SK-N-SH treated with all-trans-retinoic acid at 6 μM for 48 hours (cell line): ENCODE data around the gene HPCAL4.
A peak's percentile ranks its signal among the peaks of the same experiment; 100 is the strongest.

Experiments used
- ATAC-seq: fragments of 200-7000 bp; cut with Tn5 transposase; 3 replicates; pipeline ENCODE4 v1.9.1; 2020; ENCODE audit warnings: mild to moderate bottlenecking, moderate library complexity
- ARNTL ChIP-seq: fragments of 450-650 bp; formaldehyde crosslinking; IDR thresholded peaks from 2 replicates; pipeline ENCODE4 v1.5.0; 2020; ENCODE audit warnings: low read depth, mild to moderate bottlenecking, moderate library complexity, borderline replicate concordance
- BACH2 ChIP-seq: fragments of 250-450 bp; sonication (Bioruptor Pico); IDR thresholded peaks from 2 replicates; pipeline ENCODE4 v1.9.0; 2021; ENCODE audit warnings: mild to moderate bottlenecking, borderline replicate concordance
- CREB5 ChIP-seq: fragments of 250-450 bp; sonication (Bioruptor Pico); IDR thresholded peaks from 2 replicates; pipeline ENCODE4 v1.5.1; 2020; ENCODE audit warnings: low read depth, mild to moderate bottlenecking, moderate library complexity
- ESRRG ChIP-seq: fragments of 250-450 bp; sonication (Bioruptor Pico); IDR thresholded peaks from 2 replicates; pipeline ENCODE4 v1.6.1; 2021; ENCODE audit warnings: mild to moderate bottlenecking
- GLIS3 ChIP-seq: fragments of 250-450 bp; sonication (Bioruptor Pico); IDR thresholded peaks from 2 replicates; pipeline ENCODE4 v1.5.0; 2020; ENCODE audit warnings: mild to moderate bottlenecking, moderate library complexity
- ISL1 ChIP-seq: fragments of 250-450 bp; sonication (Bioruptor Pico); IDR thresholded peaks from 2 replicates; pipeline ENCODE4 v2.1.2; 2022; ENCODE audit warnings: mild to moderate bottlenecking, moderate library complexity
- RARB ChIP-seq: fragments of 250-450 bp; sonication (Bioruptor Pico); IDR thresholded peaks from 2 replicates; pipeline ENCODE4 v1.8.0; 2021; ENCODE audit warnings: mild to moderate bottlenecking, moderate library complexity
- SNAI2 ChIP-seq: fragments of 250-450 bp; sonication (Bioruptor Pico); IDR thresholded peaks from 2 replicates; pipeline ENCODE4 v1.5.0; 2020; ENCODE audit warnings: mild to moderate bottlenecking, moderate library complexity
- TCF4 ChIP-seq: fragments of 250-450 bp; sonication (Bioruptor Pico); IDR thresholded peaks from 2 replicates; pipeline ENCODE4 v1.8.0; 2021; ENCODE audit warnings: mild to moderate bottlenecking, moderate library complexity, borderline replicate concordance
- TSHZ2 ChIP-seq: fragments of 250-450 bp; sonication (Bioruptor Pico); IDR thresholded peaks from 2 replicates; pipeline ENCODE4 v1.5.0; 2020; ENCODE audit warnings: mild to moderate bottlenecking, moderate library complexity
- ZFP3 ChIP-seq: fragments of 250-450 bp; sonication (Bioruptor Pico); IDR thresholded peaks from 2 replicates; pipeline ENCODE4 v1.5.0; 2020; ENCODE audit warnings: mild to moderate bottlenecking, moderate library complexity
- ZFP30 ChIP-seq: fragments of 450-650 bp; formaldehyde crosslinking; IDR thresholded peaks from 2 replicates; pipeline ENCODE4 v1.5.0; 2022; ENCODE audit warnings: mild to moderate bottlenecking, moderate library complexity
- ZNF565 ChIP-seq: fragments of 450-650 bp; formaldehyde crosslinking; conservative IDR thresholded peaks from 2 replicates; pipeline ENCODE4 v1.5.0; 2020; ENCODE audit warnings: low read depth, mild to moderate bottlenecking, moderate library complexity
- ZNF70 ChIP-seq: fragments of 450-650 bp; formaldehyde crosslinking; IDR thresholded peaks from 2 replicates; pipeline ENCODE4 v1.5.0; 2020; ENCODE audit warnings: mild to moderate bottlenecking, moderate library complexity
- ZNF8 ChIP-seq: fragments of 450-650 bp; formaldehyde crosslinking; IDR thresholded peaks from 2 replicates; pipeline ENCODE4 v1.5.0; 2020; ENCODE audit warnings: mild to moderate bottlenecking, moderate library complexity
- TF ChIP-seq, protein P1 (sequence below): fragments of 250-450 bp; sonication (Bioruptor Pico); IDR thresholded peaks from 2 replicates; pipeline ENCODE4 v1.8.0; 2020; ENCODE audit warnings: mild to moderate bottlenecking, moderate library complexity, borderline replicate concordance
- TF ChIP-seq, protein P2 (sequence below): fragments of 250-450 bp; sonication (Bioruptor Pico); IDR thresholded peaks from 2 replicates; pipeline ENCODE4 v1.5.1; 2021; ENCODE audit warnings: mild to moderate bottlenecking, moderate library complexity

The HPCAL4 gene

GRCh38 chr1:39691383-39692151 lies at the start of gene HPCAL4:
HPCAL4 (minus strand) TSS chr1:39691433; CDS start chr1:39684603, 6,830 bp downstream.
- no peak for TF ChIP-seq BACH2 (CRISPR knock-in tag)
- TF ChIP-seq TCF4 (CRISPR knock-in tag), result no peak
- no peak for TF ChIP-seq ARNTL (CRISPR knock-in tag)
- TF ChIP-seq, protein P1, sequence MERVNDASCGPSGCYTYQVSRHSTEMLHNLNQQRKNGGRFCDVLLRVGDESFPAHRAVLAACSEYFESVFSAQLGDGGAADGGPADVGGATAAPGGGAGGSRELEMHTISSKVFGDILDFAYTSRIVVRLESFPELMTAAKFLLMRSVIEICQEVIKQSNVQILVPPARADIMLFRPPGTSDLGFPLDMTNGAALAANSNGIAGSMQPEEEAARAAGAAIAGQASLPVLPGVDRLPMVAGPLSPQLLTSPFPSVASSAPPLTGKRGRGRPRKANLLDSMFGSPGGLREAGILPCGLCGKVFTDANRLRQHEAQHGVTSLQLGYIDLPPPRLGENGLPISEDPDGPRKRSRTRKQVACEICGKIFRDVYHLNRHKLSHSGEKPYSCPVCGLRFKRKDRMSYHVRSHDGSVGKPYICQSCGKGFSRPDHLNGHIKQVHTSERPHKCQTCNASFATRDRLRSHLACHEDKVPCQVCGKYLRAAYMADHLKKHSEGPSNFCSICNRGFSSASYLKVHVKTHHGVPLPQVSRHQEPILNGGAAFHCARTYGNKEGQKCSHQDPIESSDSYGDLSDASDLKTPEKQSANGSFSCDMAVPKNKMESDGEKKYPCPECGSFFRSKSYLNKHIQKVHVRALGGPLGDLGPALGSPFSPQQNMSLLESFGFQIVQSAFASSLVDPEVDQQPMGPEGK (CRISPR knock-in tag), result peak; percentile 65; the same call in 1 of the 2 replicates
- peak; percentile 99 for ATAC-seq

GRCh38 chr1:39738622-39739366 lies 47.6 kb upstream of the HPCAL4 start, which contains the start of gene PPIE:
PPIE (plus strand) TSS chr1:39738882; CDS start chr1:39738901, 19 bp downstream.
- peak; percentile 99 for ATAC-seq
- TF ChIP-seq ZNF565 (CRISPR knock-in tag) (no peak), ZNF8 (CRISPR knock-in tag) (no peak)

DNA sequence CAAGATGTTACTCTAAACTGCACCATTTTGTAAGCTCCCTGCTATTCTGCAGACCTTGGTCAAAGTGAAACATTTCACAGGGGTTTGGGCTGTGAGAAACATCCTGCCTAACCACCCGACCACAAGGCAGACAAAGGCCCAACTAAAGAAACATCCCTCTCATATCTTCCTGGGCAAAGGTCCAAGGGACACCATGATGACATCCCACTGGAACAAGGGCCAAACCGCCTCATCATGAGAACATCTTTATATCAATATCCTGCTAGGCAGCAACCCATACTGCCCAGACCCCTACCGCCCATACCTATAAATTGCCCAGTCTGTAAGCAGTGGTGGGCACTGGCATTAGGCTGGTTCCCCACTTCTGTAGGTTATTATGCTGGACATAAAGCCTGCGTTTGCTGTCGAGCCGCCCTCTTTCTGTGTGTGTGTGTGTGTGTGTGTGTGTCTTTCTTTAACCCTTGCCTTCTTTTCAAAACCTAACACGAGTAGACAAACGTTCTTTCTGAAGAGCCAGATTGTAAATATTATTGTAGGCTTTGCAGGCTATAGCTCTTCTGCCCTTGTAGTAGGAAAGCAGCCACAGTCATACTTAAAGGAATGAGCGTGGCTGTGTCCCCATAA lies 46.4 kb upstream of the HPCAL4 start:
- no peak for ATAC-seq
- TF ChIP-seq CREB5 (no peak), ISL1 (CRISPR knock-in tag) (no peak), ZNF565 (CRISPR knock-in tag) (no peak), RARB (CRISPR knock-in tag) (no peak), SNAI2 (CRISPR knock-in tag) (no peak), ZNF8 (CRISPR knock-in tag) (no peak), ZFP30 (CRISPR knock-in tag) (no peak), TSHZ2 (CRISPR knock-in tag) (no peak), TCF4 (CRISPR knock-in tag) (no peak), ZFP3 (CRISPR knock-in tag) (no peak), ARNTL (CRISPR knock-in tag) (no peak), ESRRG (CRISPR knock-in tag) (no peak), GLIS3 (CRISPR knock-in tag) (no peak), ZNF70 (no peak), BACH2 (CRISPR knock-in tag) (no peak)
- TF ChIP-seq, protein P2, sequence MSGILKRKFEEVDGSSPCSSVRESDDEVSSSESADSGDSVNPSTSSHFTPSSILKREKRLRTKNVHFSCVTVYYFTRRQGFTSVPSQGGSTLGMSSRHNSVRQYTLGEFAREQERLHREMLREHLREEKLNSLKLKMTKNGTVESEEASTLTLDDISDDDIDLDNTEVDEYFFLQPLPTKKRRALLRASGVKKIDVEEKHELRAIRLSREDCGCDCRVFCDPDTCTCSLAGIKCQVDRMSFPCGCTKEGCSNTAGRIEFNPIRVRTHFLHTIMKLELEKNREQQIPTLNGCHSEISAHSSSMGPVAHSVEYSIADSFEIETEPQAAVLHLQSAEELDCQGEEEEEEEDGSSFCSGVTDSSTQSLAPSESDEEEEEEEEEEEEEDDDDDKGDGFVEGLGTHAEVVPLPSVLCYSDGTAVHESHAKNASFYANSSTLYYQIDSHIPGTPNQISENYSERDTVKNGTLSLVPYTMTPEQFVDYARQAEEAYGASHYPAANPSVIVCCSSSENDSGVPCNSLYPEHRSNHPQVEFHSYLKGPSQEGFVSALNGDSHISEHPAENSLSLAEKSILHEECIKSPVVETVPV, result no peak
- TF ChIP-seq, protein P1 (CRISPR knock-in tag), result no peak
- TF ChIP-seq, all 23 proteins: peak for 0
